BJ (cell line): Measurements from ENCODE around the gene FMN2. TPM values are rescaled to one million over a fixed set of nuclear protein-coding genes. Genes with fewer than 3 reads are reported as not detected.

Experiments used
- CTCF ChIA-PET: fragments of 350-600 bp; formaldehyde crosslinking; extraction: SDS; loops from one replicate; lab custom pipeline; 2021; ENCODE audit warnings: antibody characterized with exemption, inconsistent platforms; lab: Yijun Ruan, JAX
- POLR2A ChIA-PET: fragments of 300-600 bp; sonication (Branson Sonifier 250); formaldehyde crosslinking; extraction: SDS; loops from one replicate; lab custom pipeline; 2021; ENCODE audit warnings: antibody characterized with exemption; lab: Charles Lee
- DNase-seq: peaks from one replicate; pipeline ENCODE4 v3.0.0-alpha.2; 2011; ENCODE audit warnings: low read depth
- H3K27me3 ChIP-seq: 2 replicates; pipeline ENCODE4 v1.6.0; 2011; ENCODE audit warnings: low read length; ENCODE audit not compliant: control insufficient read depth, insufficient read depth
- H3K36me3 ChIP-seq: 2 replicates; pipeline ENCODE4 v1.5.1; 2011; ENCODE audit warnings: low read length; ENCODE audit not compliant: control insufficient read depth, insufficient read depth
- H3K4me3 ChIP-seq: 2 replicates; pipeline ENCODE4 v1.5.1; 2011; ENCODE audit warnings: low read depth, mild to moderate bottlenecking, control low read depth, low read length
- polyA plus RNA-seq: library from polyadenylated mRNA; depleted of rRNA; stranded (reverse); fragments of >200 nt; gene quantifications from 2 replicates; pipeline ENCODE4 v1.2.3, GENCODE V29; 2011
- TF ChIP-seq, protein P1 (sequence below): IDR thresholded peaks from 2 replicates; pipeline ENCODE4 v1.5.1; 2011; ENCODE audit warnings: low read depth, mild to moderate bottlenecking, control low read depth, inconsistent platforms, low read length, moderate library complexity; ENCODE audit not compliant: insufficient read depth

Gene FMN2
- polyA plus RNA-seq, 1 experiment, result 14.6 TPM

GRCh38 chr1:240467895-240468294 lies 376.2 kb downstream of the FMN2 start:
- Histone ChIP-seq H3K27me3 (no peaks in the 10 kb centered on the region), H3K36me3 (peaks cover 1% of the 10 kb centered on the region; the same call in 1 of the 2 replicates), H3K4me3 (no peak overlapping the region)
- TF ChIP-seq, protein P1, sequence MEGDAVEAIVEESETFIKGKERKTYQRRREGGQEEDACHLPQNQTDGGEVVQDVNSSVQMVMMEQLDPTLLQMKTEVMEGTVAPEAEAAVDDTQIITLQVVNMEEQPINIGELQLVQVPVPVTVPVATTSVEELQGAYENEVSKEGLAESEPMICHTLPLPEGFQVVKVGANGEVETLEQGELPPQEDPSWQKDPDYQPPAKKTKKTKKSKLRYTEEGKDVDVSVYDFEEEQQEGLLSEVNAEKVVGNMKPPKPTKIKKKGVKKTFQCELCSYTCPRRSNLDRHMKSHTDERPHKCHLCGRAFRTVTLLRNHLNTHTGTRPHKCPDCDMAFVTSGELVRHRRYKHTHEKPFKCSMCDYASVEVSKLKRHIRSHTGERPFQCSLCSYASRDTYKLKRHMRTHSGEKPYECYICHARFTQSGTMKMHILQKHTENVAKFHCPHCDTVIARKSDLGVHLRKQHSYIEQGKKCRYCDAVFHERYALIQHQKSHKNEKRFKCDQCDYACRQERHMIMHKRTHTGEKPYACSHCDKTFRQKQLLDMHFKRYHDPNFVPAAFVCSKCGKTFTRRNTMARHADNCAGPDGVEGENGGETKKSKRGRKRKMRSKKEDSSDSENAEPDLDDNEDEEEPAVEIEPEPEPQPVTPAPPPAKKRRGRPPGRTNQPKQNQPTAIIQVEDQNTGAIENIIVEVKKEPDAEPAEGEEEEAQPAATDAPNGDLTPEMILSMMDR, result no peak
- DNase-seq, result no peak
- ChIA-PET POLR2A (no interaction called here), CTCF (no interaction called here)

GRCh38 chr1:240468656-240469055 lies 377.0 kb downstream of the FMN2 start:
- TF ChIP-seq, protein P1, result no peak
- ChIA-PET CTCF (interaction anchor here (0.6 kb wide), 1 partner anchor 1025 kb away, joined by 3 read pairs; no protein-coding TSS in a partner anchor), POLR2A (no interaction called here)
- H3K27me3 ChIP-seq, result no peaks in the 10 kb centered on the region
- no peak overlapping the region for H3K4me3 ChIP-seq
- DNase-seq, result no peak
- peaks cover 1% of the 10 kb centered on the region; the same call in 1 of the 2 replicates for H3K36me3 ChIP-seq

- ChIA-PET CTCF (no interaction called here), POLR2A (no interaction called here)
- Histone ChIP-seq H3K27me3 (no peaks in the 10 kb centered on the region), H3K4me3 (no peak overlapping the region), H3K36me3 (peaks cover 2% of the 10 kb centered on the region)
- DNase-seq, result no peak
- TF ChIP-seq, protein P1, result no peak
Observed at GRCh38 chr1:240474133-240474614, 382.5 kb downstream of the FMN2 start.

- H3K4me3 ChIP-seq, result no peak overlapping the region
- peaks cover 2% of the 10 kb centered on the region for H3K36me3 ChIP-seq
- ChIA-PET CTCF (no interaction called here), POLR2A (no interaction called here)
- no peaks in the 10 kb centered on the region for H3K27me3 ChIP-seq
- no peak for DNase-seq
- TF ChIP-seq, protein P1, result no peak
Observed at GRCh38 chr1:240475832-240476231, 384.1 kb downstream of the FMN2 start.

- no peak for DNase-seq
- Histone ChIP-seq H3K36me3 (peaks cover 1% of the 10 kb centered on the region; the same call in 1 of the 2 replicates), H3K27me3 (no peaks in the 10 kb centered on the region), H3K4me3 (no peak overlapping the region)
- CTCF ChIA-PET, result interaction anchor here (0.7 kb wide), 1 partner anchor 123 kb away, joined by 3 read pairs; no protein-coding TSS in a partner anchor
- POLR2A ChIA-PET, result no interaction called here
- TF ChIP-seq, protein P1, result no peak
Observed at GRCh38 chr1:240478536-240478935, 386.9 kb downstream of the FMN2 start.
